ENCODE measurements around the gene F8. TPM values are rescaled to one million over a fixed set of nuclear protein-coding genes. Genes with fewer than 3 reads are reported as not detected.

F8 gene
- total RNA-seq, 1 experiment from 2014 or later: 0.20 TPM

GRCh38 chrX:154836163-154836562 is 186.4 kb downstream of the F8 start:
- TF ChIP-seq CTCF (IDR thresholded peaks at IDR 0.05; ENCODE audit: insufficient read depth in 1 of 2, low read depth in 1 of 2, low read length in 1 of 2, severe bottlenecking in 1 of 2, unreplicated experiment in 1 of 2): no peak
- ChIA-PET POLR2A (no interaction called here), CTCF (no interaction called here)
- no peak overlapping the region for H3K27ac Mint-ChIP-seq (ENCODE audit: unreplicated experiment)
- intact Hi-C loops (cut with micrococcal nuclease; ENCODE audit: unreplicated experiment): no loop called here
- no TSS peak for BruUV-seq (replicated peaks)
- no peaks in the 10 kb centered on the region for H3K9me3 Mint-ChIP-seq (ENCODE audit: unreplicated experiment)
- no peaks in the 10 kb centered on the region for H3K36me3 Mint-ChIP-seq (ENCODE audit: insufficient read depth, unreplicated experiment)
- Histone ChIP-seq H3K4me3 (ENCODE audit: low read depth, low read length) (no peak overlapping the region), H3K9me3 (no peaks in the 10 kb centered on the region), H3K36me3 (ENCODE audit: control insufficient read depth, insufficient read depth, low read length) (no peaks in the 10 kb centered on the region), H3K4me1 (no peaks in the 10 kb centered on the region), H3K27me3 (replicated peaks; ENCODE audit: control insufficient read depth, insufficient read depth, low read length) (no peaks in the 10 kb centered on the region)
- DNase-seq: no peak
- H3K4me1 Mint-ChIP-seq (ENCODE audit: low read depth, unreplicated experiment): no peaks in the 10 kb centered on the region
- H3K4me3 Mint-ChIP-seq (ENCODE audit: unreplicated experiment): no peak overlapping the region
- peaks cover 3% of the 10 kb centered on the region for H3K27me3 Mint-ChIP-seq (ENCODE audit: insufficient read depth, unreplicated experiment)

- no peak within 1 kb of the TSS for H3K27ac Mint-ChIP-seq (ENCODE audit: unreplicated experiment)
- H3K4me3 ChIP-seq (ENCODE audit: low read depth, low read length): no peak within 1 kb of the TSS
- DNase-seq: no peak
- TF ChIP-seq CTCF (IDR thresholded peaks at IDR 0.05; ENCODE audit: insufficient read depth in 1 of 2, low read depth in 1 of 2, low read length in 1 of 2, severe bottlenecking in 1 of 2, unreplicated experiment in 1 of 2): no peak
- no peaks in the 10 kb centered on the region for H3K9me3 Mint-ChIP-seq (ENCODE audit: unreplicated experiment)
- no peaks in the 10 kb centered on the region for H3K4me1 ChIP-seq
- BruUV-seq (replicated peaks): no TSS peak
- ChIA-PET POLR2A (no interaction called here), CTCF (no interaction called here)
- no peaks in the 10 kb centered on the region for H3K27me3 ChIP-seq (replicated peaks; ENCODE audit: control insufficient read depth, insufficient read depth, low read length)
- H3K27me3 Mint-ChIP-seq (ENCODE audit: insufficient read depth, unreplicated experiment): peaks cover 3% of the 10 kb centered on the region
- H3K9me3 ChIP-seq: no peaks in the 10 kb centered on the region
- no peaks in the 10 kb centered on the region for H3K36me3 Mint-ChIP-seq (ENCODE audit: insufficient read depth, unreplicated experiment)
- H3K4me3 Mint-ChIP-seq (ENCODE audit: unreplicated experiment): no peak within 1 kb of the TSS
- no peaks in the 10 kb centered on the region for H3K36me3 ChIP-seq (ENCODE audit: control insufficient read depth, insufficient read depth, low read length)
- intact Hi-C loops (cut with micrococcal nuclease; ENCODE audit: unreplicated experiment): no loop called here
- H3K4me1 Mint-ChIP-seq (ENCODE audit: low read depth, unreplicated experiment): no peaks in the 10 kb centered on the region
Measured at GRCh38 chrX:154834562-154834961, 188.0 kb downstream of the F8 start, which contains the start of gene SMIM9. SMIM9 (minus strand) TSS chrX:154834662; CDS start chrX:154830856, 3,806 bp downstream.

- no peaks in the 10 kb centered on the region for H3K36me3 Mint-ChIP-seq (ENCODE audit: insufficient read depth, unreplicated experiment)
- intact Hi-C loops (cut with micrococcal nuclease; ENCODE audit: unreplicated experiment): no loop called here
- no peak for TF ChIP-seq CTCF (IDR thresholded peaks at IDR 0.05; ENCODE audit: insufficient read depth in 1 of 2, low read depth in 1 of 2, low read length in 1 of 2, severe bottlenecking in 1 of 2, unreplicated experiment in 1 of 2)
- H3K4me3 Mint-ChIP-seq (ENCODE audit: unreplicated experiment): no peak overlapping the region
- no peaks in the 10 kb centered on the region for H3K9me3 Mint-ChIP-seq (ENCODE audit: unreplicated experiment)
- H3K27me3 Mint-ChIP-seq (ENCODE audit: insufficient read depth, unreplicated experiment): peaks cover 3% of the 10 kb centered on the region
- ChIA-PET CTCF (interaction anchor here (0.5 kb wide), 1 partner anchor 28 kb away, joined by 3 read pairs; no protein-coding TSS in a partner anchor), POLR2A (no interaction called here)
- Histone ChIP-seq H3K4me3 (ENCODE audit: low read depth, low read length) (no peak overlapping the region), H3K27me3 (replicated peaks; ENCODE audit: control insufficient read depth, insufficient read depth, low read length) (no peaks in the 10 kb centered on the region), H3K4me1 (no peaks in the 10 kb centered on the region), H3K9me3 (no peaks in the 10 kb centered on the region), H3K36me3 (ENCODE audit: control insufficient read depth, insufficient read depth, low read length) (no peaks in the 10 kb centered on the region)
- BruUV-seq (replicated peaks): no TSS peak
- H3K27ac Mint-ChIP-seq (ENCODE audit: unreplicated experiment): no peak overlapping the region
- DNase-seq: no peak
- no peaks in the 10 kb centered on the region for H3K4me1 Mint-ChIP-seq (ENCODE audit: low read depth, unreplicated experiment)
Measured at GRCh38 chrX:154833746-154834274, 188.7 kb downstream of the F8 start.
